Parathyroid adenoma (tissue), 2 donors: ENCODE data around the gene FHIP2A.

Experiments used
- H2AFZ ChIP-seq: fragments of 300-600 bp; sonication (generic); one replicate; pipeline ENCODE4 v1.7.0; 2017; ENCODE audit warnings: antibody characterized with exemption, mild to moderate bottlenecking
- H3K27ac ChIP-seq: fragments of 300-600 bp; sonication (generic); one replicate; pipeline ENCODE4 v1.7.0; 2017
- H3K27me3 ChIP-seq: fragments of 300-600 bp; sonication (generic); one replicate; pipeline ENCODE4 v1.7.0; 2017; ENCODE audit warnings: low read length; ENCODE audit not compliant: control insufficient read depth, insufficient read depth
- H3K36me3 ChIP-seq: fragments of 300-600 bp; sonication (generic); one replicate; pipeline ENCODE4 v1.7.0; 2017; ENCODE audit warnings: low read length; ENCODE audit not compliant: control insufficient read depth, insufficient read depth
- H3K4me1 ChIP-seq: fragments of 300-600 bp; sonication (generic); one replicate; pipeline ENCODE4 v1.7.0; 2017; ENCODE audit warnings: control low read depth
- H3K4me2 ChIP-seq: fragments of 300-600 bp; sonication (generic); one replicate; pipeline ENCODE4 v1.7.0; 2017; ENCODE audit warnings: low read length
- H3K4me3 ChIP-seq: fragments of 300-600 bp; sonication (generic); one replicate; pipeline ENCODE4 v1.7.0; 2017; ENCODE audit warnings: low read depth, low read length
- H3K79me2 ChIP-seq: fragments of 300-600 bp; sonication (generic); one replicate; pipeline ENCODE4 v1.7.0; 2017; ENCODE audit warnings: control low read depth
- H3K9ac ChIP-seq: fragments of 300-600 bp; sonication (generic); one replicate; pipeline ENCODE4 v1.7.0; 2017; ENCODE audit warnings: mild to moderate bottlenecking
- H3K9me3 ChIP-seq: fragments of 300-600 bp; sonication (generic); one replicate; pipeline ENCODE4 v1.7.0; 2017; ENCODE audit warnings: low read length; ENCODE audit not compliant: control insufficient read depth
- TF ChIP-seq, protein P1 (sequence below): fragments of 300-600 bp; sonication (generic); IDR thresholded peaks from one replicate; pipeline ENCODE4 v1.7.0; 2017; ENCODE audit warnings: antibody characterized with exemption, mild to moderate bottlenecking
- donor health status: primary hyperparathyroidism.

FHIP2A gene

GRCh38 chr10:114867365-114867764 is 45.8 kb downstream of the FHIP2A start:
- no peaks in the 10 kb centered on the region for H3K79me2 ChIP-seq
- H3K36me3 ChIP-seq, result no peaks in the 10 kb centered on the region
- H3K4me2 ChIP-seq, result no peak overlapping the region
- no peaks in the 10 kb centered on the region for H3K27me3 ChIP-seq
- H3K9ac ChIP-seq, result no peak overlapping the region
- no peak overlapping the region for H3K4me3 ChIP-seq
- H3K27ac ChIP-seq, result no peak overlapping the region
- H2AFZ ChIP-seq, result no peak overlapping the region
- TF ChIP-seq, protein P1, sequence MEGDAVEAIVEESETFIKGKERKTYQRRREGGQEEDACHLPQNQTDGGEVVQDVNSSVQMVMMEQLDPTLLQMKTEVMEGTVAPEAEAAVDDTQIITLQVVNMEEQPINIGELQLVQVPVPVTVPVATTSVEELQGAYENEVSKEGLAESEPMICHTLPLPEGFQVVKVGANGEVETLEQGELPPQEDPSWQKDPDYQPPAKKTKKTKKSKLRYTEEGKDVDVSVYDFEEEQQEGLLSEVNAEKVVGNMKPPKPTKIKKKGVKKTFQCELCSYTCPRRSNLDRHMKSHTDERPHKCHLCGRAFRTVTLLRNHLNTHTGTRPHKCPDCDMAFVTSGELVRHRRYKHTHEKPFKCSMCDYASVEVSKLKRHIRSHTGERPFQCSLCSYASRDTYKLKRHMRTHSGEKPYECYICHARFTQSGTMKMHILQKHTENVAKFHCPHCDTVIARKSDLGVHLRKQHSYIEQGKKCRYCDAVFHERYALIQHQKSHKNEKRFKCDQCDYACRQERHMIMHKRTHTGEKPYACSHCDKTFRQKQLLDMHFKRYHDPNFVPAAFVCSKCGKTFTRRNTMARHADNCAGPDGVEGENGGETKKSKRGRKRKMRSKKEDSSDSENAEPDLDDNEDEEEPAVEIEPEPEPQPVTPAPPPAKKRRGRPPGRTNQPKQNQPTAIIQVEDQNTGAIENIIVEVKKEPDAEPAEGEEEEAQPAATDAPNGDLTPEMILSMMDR, result no peak
- no peaks in the 10 kb centered on the region for H3K4me1 ChIP-seq
- no peaks in the 10 kb centered on the region for H3K9me3 ChIP-seq

- H3K27ac ChIP-seq, result no peak overlapping the region
- H3K9ac ChIP-seq, result no peak overlapping the region
- TF ChIP-seq, protein P1, result no peak
Observed at GRCh38 chr10:114868870-114869519, 47.4 kb downstream of the FHIP2A start.

GRCh38 chr10:114869520-114869892 is 47.9 kb downstream of the FHIP2A start:
- Histone ChIP-seq H3K79me2 (no peaks in the 10 kb centered on the region), H3K27ac (no peak overlapping the region), H2AFZ (no peak overlapping the region), H3K36me3 (no peaks in the 10 kb centered on the region), H3K9me3 (no peaks in the 10 kb centered on the region), H3K4me2 (no peak overlapping the region), H3K27me3 (no peaks in the 10 kb centered on the region), H3K4me3 (no peak overlapping the region), H3K4me1 (no peaks in the 10 kb centered on the region), H3K9ac (no peak overlapping the region)
- TF ChIP-seq, protein P1, result no peak

More at GRCh38 chr10:114868870-114869519, 47.4 kb downstream of the FHIP2A start:
- Histone ChIP-seq H3K4me3 (no peak overlapping the region), H3K9me3 (no peaks in the 10 kb centered on the region), H3K4me2 (no peak overlapping the region), H3K36me3 (no peaks in the 10 kb centered on the region), H3K79me2 (no peaks in the 10 kb centered on the region), H2AFZ (no peak overlapping the region), H3K4me1 (no peaks in the 10 kb centered on the region), H3K27me3 (no peaks in the 10 kb centered on the region)

GRCh38 chr10:114870486-114870885 is 48.9 kb downstream of the FHIP2A start:
- TF ChIP-seq, protein P1, result no peak
- no peaks in the 10 kb centered on the region for H3K36me3 ChIP-seq
- no peaks in the 10 kb centered on the region for H3K4me1 ChIP-seq
- H3K27ac ChIP-seq, result no peak overlapping the region
- H3K4me3 ChIP-seq, result no peak overlapping the region
- no peak overlapping the region for H3K4me2 ChIP-seq
- no peak overlapping the region for H2AFZ ChIP-seq
- no peaks in the 10 kb centered on the region for H3K27me3 ChIP-seq
- no peak overlapping the region for H3K9ac ChIP-seq
- no peaks in the 10 kb centered on the region for H3K9me3 ChIP-seq
- H3K79me2 ChIP-seq, result no peaks in the 10 kb centered on the region

GRCh38 chr10:114871379-114871778 is 49.8 kb downstream of the FHIP2A start:
- no peak overlapping the region for H3K9ac ChIP-seq
- no peaks in the 10 kb centered on the region for H3K36me3 ChIP-seq
- no peaks in the 10 kb centered on the region for H3K27me3 ChIP-seq
- no peak overlapping the region for H2AFZ ChIP-seq
- H3K4me3 ChIP-seq, result no peak overlapping the region
- H3K79me2 ChIP-seq, result no peaks in the 10 kb centered on the region
- no peak overlapping the region for H3K27ac ChIP-seq
- no peaks in the 10 kb centered on the region for H3K4me1 ChIP-seq
- no peaks in the 10 kb centered on the region for H3K9me3 ChIP-seq
- TF ChIP-seq, protein P1, result no peak
- no peak overlapping the region for H3K4me2 ChIP-seq
